Mammary epithelial cell (primary cell): ENCODE results near the gene DDC.

Experiments
- CTCF ChIP-seq, 2 donors: IDR thresholded peaks in 1 of 2; conservative IDR thresholded peaks in 1 of 2; 2 replicates each; pipeline ENCODE4 v1.5.1; 2011 to 2012; ENCODE audit warnings: inconsistent platforms in 2 of 2, low read length in 2 of 2, mild to moderate bottlenecking in 2 of 2, control low read depth in 1 of 2, low read depth in 1 of 2; ENCODE audit not compliant: insufficient read depth in 1 of 2; ENCODE audit errors: extremely low read depth in 1 of 2
- EZH2 ChIP-seq: IDR thresholded peaks from 2 replicates; pipeline ENCODE4 v1.6.1; 2012; ENCODE audit warnings: low read length, inconsistent platforms, borderline replicate concordance

- TF ChIP-seq CTCF (conservative IDR thresholded peaks at IDR 0.05 in 1 of 2, IDR thresholded peaks at IDR 0.05 in 1 of 2; ENCODE audit: extremely low read depth in 1 of 2, insufficient read depth in 1 of 2, low read depth in 1 of 2, low read length in 2 of 2) (no peak), EZH2 (no peak)
These were observed 153.9 kb downstream of the DDC start for GRCh38 chr7:50411332-50411731.
